OCI-LY7 (cell line): ENCODE measurements around the gene LARGE1.

Experiments
- EZH2phosphoT487 ChIP-seq: fragments of 200-600 bp; sonication (generic); IDR thresholded peaks from 2 replicates; pipeline ENCODE4 v1.6.1; 2018; ENCODE audit warnings: low read depth, borderline replicate concordance, mild to moderate bottlenecking, mixed run types, antibody characterized with exemption, low read length, moderate library complexity, mixed read lengths
- TF ChIP-seq, protein P1 (sequence below): fragments of 200-600 bp; sonication (generic); conservative IDR thresholded peaks from 2 replicates; pipeline ENCODE4 v1.5.1; 2014; ENCODE audit warnings: mild to moderate bottlenecking, antibody characterized with exemption, low read length, moderate library complexity, mixed read lengths

DNA sequence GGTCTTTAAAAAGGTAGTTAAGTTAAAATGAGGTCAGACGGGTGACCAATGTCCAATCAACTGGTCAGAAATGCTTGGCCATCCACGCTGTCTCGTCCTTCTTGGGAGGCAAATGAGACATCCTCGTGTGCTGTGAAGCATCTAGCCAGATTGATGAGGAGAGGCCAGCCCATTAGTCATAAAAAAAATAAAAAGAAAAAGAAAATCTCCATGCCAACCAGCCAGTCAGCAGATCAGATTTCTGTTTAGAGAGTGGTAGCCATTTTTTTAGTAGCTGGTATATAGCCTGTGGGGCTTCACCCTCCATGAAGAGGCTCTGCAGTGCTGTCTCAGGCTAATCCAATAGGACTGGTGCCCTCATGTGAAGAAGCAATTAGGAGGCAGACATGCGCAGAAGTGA is 519.0 kb downstream of the LARGE1 start:
- TF ChIP-seq, protein P1, sequence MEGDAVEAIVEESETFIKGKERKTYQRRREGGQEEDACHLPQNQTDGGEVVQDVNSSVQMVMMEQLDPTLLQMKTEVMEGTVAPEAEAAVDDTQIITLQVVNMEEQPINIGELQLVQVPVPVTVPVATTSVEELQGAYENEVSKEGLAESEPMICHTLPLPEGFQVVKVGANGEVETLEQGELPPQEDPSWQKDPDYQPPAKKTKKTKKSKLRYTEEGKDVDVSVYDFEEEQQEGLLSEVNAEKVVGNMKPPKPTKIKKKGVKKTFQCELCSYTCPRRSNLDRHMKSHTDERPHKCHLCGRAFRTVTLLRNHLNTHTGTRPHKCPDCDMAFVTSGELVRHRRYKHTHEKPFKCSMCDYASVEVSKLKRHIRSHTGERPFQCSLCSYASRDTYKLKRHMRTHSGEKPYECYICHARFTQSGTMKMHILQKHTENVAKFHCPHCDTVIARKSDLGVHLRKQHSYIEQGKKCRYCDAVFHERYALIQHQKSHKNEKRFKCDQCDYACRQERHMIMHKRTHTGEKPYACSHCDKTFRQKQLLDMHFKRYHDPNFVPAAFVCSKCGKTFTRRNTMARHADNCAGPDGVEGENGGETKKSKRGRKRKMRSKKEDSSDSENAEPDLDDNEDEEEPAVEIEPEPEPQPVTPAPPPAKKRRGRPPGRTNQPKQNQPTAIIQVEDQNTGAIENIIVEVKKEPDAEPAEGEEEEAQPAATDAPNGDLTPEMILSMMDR = no peak
- no peak for TF ChIP-seq EZH2phosphoT487
